Non-pigmented ciliary epithelial cell (primary cell): ENCODE measurements around the gene ZNF777.

Source experiments
- DNase-seq: peaks from one replicate; pipeline ENCODE4 v3.0.0-alpha.2; 2010; ENCODE audit warnings: low read depth

ZNF777 gene

GRCh38 chr7:149476791-149477190 is 15.9 kb upstream of the ZNF777 start:
- no peak for DNase-seq

- DNase-seq, result no peak
Measured at GRCh38 chr7:149475121-149476045, 14.5 kb upstream of the ZNF777 start.

- DNase-seq, result no peak
Measured at GRCh38 chr7:149474309-149475120, 13.7 kb upstream of the ZNF777 start.

- DNase-seq, result no peak
Measured at GRCh38 chr7:149473251-149473650, 12.4 kb upstream of the ZNF777 start.

- DNase-seq, result no peak
Measured at GRCh38 chr7:149471289-149471953, 10.6 kb upstream of the ZNF777 start.

GRCh38 chr7:149469806-149470205 is 8.9 kb upstream of the ZNF777 start:
- no peak for DNase-seq

- DNase-seq, result peak; percentile 5
Measured at GRCh38 chr7:149468208-149468607, 7.3 kb upstream of the ZNF777 start.

GRCh38 chr7:149467321-149467859 is 6.5 kb upstream of the ZNF777 start:
- DNase-seq, result no peak

- no peak for DNase-seq
Measured at GRCh38 chr7:149466364-149466763, 5.5 kb upstream of the ZNF777 start.

GRCh38 chr7:149463500-149464161 is 2.8 kb upstream of the ZNF777 start:
- DNase-seq, result no peak

- no peak for DNase-seq
Measured at GRCh38 chr7:149462101-149462520, 1.2 kb upstream of the ZNF777 start.

GRCh38 chr7:149459540-149460452 is 1.1 kb downstream of the ZNF777 start:
- no peak for DNase-seq

- no peak for DNase-seq
Measured at GRCh38 chr7:149459201-149459539, 1.7 kb downstream of the ZNF777 start.

GRCh38 chr7:149458235-149458634 is 2.6 kb downstream of the ZNF777 start:
- DNase-seq, result no peak

GRCh38 chr7:149457766-149458165 is 3.1 kb downstream of the ZNF777 start:
- no peak for DNase-seq

GRCh38 chr7:149456506-149457421 is 4.1 kb downstream of the ZNF777 start:
- DNase-seq, result no peak

GRCh38 chr7:149455175-149455950 is 5.5 kb downstream of the ZNF777 start:
- DNase-seq, result no peak

- DNase-seq, result no peak
Measured at GRCh38 chr7:149454750-149455149, 6.1 kb downstream of the ZNF777 start.

GRCh38 chr7:149454006-149454405 is 6.9 kb downstream of the ZNF777 start:
- no peak for DNase-seq
